GM12878 (cell line): ENCODE results near the gene ACSL1. TPM values are rescaled to one million over a fixed set of nuclear protein-coding genes. Genes with fewer than 3 reads are reported as not detected.

ENCODE experiments used
- ATAC-seq: fragments of 200-7000 bp; cut with Tn5 transposase; 3 replicates; pipeline ENCODE4 v1.9.1; 2020; ENCODE audit warnings: mild to moderate bottlenecking, moderate library complexity
- BruUV-seq: library from RNA; stranded (reverse); fragments of 400-500 nt; replicated peaks from 2 replicates; lab custom pipeline; 2021; lab: Mats Ljungman, UMichigan
- CTCF ChIA-PET: fragments of 300-600 bp; sonication (Branson Sonifier 250); formaldehyde crosslinking; extraction: SDS; loops from one replicate; lab custom pipeline; 2021; ENCODE audit warnings: inconsistent platforms; lab: Yijun Ruan, JAX
- POLR2A ChIA-PET: fragments of 350-600 bp; formaldehyde crosslinking; extraction: SDS; loops from one replicate; lab custom pipeline; 2021; ENCODE audit warnings: inconsistent platforms; lab: Charles Lee
- RAD21 ChIA-PET: fragments of 300-600 bp; sonication (Branson Sonifier 250); formaldehyde crosslinking; loops from one replicate; lab custom pipeline; 2023; ENCODE audit warnings: antibody characterized with exemption; ENCODE audit not compliant: unreplicated experiment; lab: Charles Lee
- SMC1A ChIA-PET: fragments of 300-600 bp; sonication (Branson Sonifier 250); formaldehyde crosslinking; loops from one replicate; lab custom pipeline; 2023; ENCODE audit not compliant: unreplicated experiment, uncharacterized antibody; lab: Charles Lee
- DNase-seq: peaks from one replicate; pipeline ENCODE4 v3.0.0-alpha.2; 2011; ENCODE audit warnings: low read depth, low spot score
- FAIRE-seq: peaks from 3 replicates; lab custom pipeline; 2011; peaks lifted over from hg19 to GRCh38; lab: Jason Lieb, UNC
- H2AFZ ChIP-seq: 2 replicates; pipeline ENCODE4 v1.6.0; 2011; ENCODE audit warnings: low read depth, low read length, control low read depth; ENCODE audit not compliant: control insufficient read depth
- H3K27ac ChIP-seq: 2 replicates; pipeline ENCODE4 v1.5.1; 2011; ENCODE audit warnings: control low read depth; ENCODE audit not compliant: control insufficient read depth, insufficient read depth
- H3K27me3 ChIP-seq, 2 experiments: replicated peaks in 1 of 2; 2 replicates each; pipeline versions ENCODE4 v1.6.0 to v1.6.1; 2011; ENCODE audit warnings: low read length in 1 of 2; ENCODE audit not compliant: control insufficient read depth in 2 of 2, insufficient read depth in 2 of 2
- H3K36me3 ChIP-seq, 2 experiments: 2 replicates each; pipeline ENCODE4 v1.5.1; 2011; ENCODE audit warnings: low read length in 1 of 2; ENCODE audit not compliant: control insufficient read depth in 2 of 2, insufficient read depth in 2 of 2
- H3K4me1 ChIP-seq: 2 replicates; pipeline ENCODE4 v1.6.1; 2011; ENCODE audit warnings: mild to moderate bottlenecking, low read length, moderate library complexity, mixed read lengths; ENCODE audit not compliant: control insufficient read depth, insufficient read depth
- H3K4me2 ChIP-seq: 2 replicates; pipeline ENCODE4 v1.6.0; 2011; ENCODE audit warnings: control low read depth; ENCODE audit not compliant: control insufficient read depth, insufficient read depth
- H3K4me3 ChIP-seq: fragments of 200-600 bp; sonication (generic); 2 replicates; pipeline ENCODE4 v1.5.1; 2016
- H3K79me2 ChIP-seq: 2 replicates; pipeline ENCODE4 v1.6.0; 2011; ENCODE audit warnings: low read length; ENCODE audit not compliant: control insufficient read depth, insufficient read depth
- H3K9ac ChIP-seq: 2 replicates; pipeline ENCODE4 v1.8.0; 2011; ENCODE audit warnings: low read length, control low read depth, mixed read lengths; ENCODE audit not compliant: control insufficient read depth, insufficient read depth
- H3K9me3 ChIP-seq: replicated peaks from 3 replicates; pipeline ENCODE4 v1.5.1; 2011; ENCODE audit warnings: mild to moderate bottlenecking, low read length; ENCODE audit not compliant: control insufficient read depth, insufficient read depth
- H4K20me1 ChIP-seq: 2 replicates; pipeline ENCODE4 v1.6.0; 2011; ENCODE audit not compliant: control insufficient read depth, insufficient read depth
- EED ChIP-seq: sonication (generic); IDR thresholded peaks from 2 replicates; pipeline ENCODE4 v1.6.1; 2016; ENCODE audit warnings: antibody characterized with exemption, low read depth
- POLR2AphosphoS2 ChIP-seq: IDR thresholded peaks from 2 replicates; pipeline ENCODE4 v1.6.1; 2011; ENCODE audit warnings: low read depth, mild to moderate bottlenecking, low read length, improper control_type of control experiment, moderate library complexity
- STAT1 ChIP-seq: fragments of 450-650 bp; conservative IDR thresholded peaks from 2 replicates; pipeline ENCODE4 v1.6.1; 2014; ENCODE audit warnings: antibody characterized with exemption, mild to moderate bottlenecking
- WGBS: methylation state at CpG from one replicate; pipeline ENCODE4 v1.1.6; 2016; ENCODE audit warnings: low lambda C conversion rate; ENCODE audit not compliant: insufficient replicate concordance, insufficient coverage; ENCODE audit errors: missing lambda C conversion rate; 5-methylcytosine and 5-hydroxymethylcytosine counted together
- in situ Hi-C: fragments of 300-500 bp; cut with MboI; formaldehyde crosslinking; loops from 9 replicates; pipeline ENCODE4 v1.14.3; 2018; ENCODE audit warnings: mixed read lengths
- intact Hi-C: fragments of 100-400 bp; cut with micrococcal nuclease; formaldehyde crosslinking; loops from one replicate; pipeline ENCODE4 v1.14.2; 2022; ENCODE audit not compliant: unreplicated experiment
- polyA plus RNA-seq, 11 experiments: library from polyadenylated mRNA; depleted of rRNA in 4 of 11; unstranded in 6 of 11; stranded (reverse) in 5 of 11; fragments of >200 nt; fragmentation: Nextera tagmentation in 4 of 11; fragmentation: Illumina TruSeq in 1 of 11; extraction: Ambion mirVana in 4 of 11; extraction: Trizol in 1 of 11; gene quantifications; 1 replicate in 1 of 11; 2 replicates in 10 of 11; pipeline versions ENCODE4 v1.2.1 to v1.2.3, GENCODE V29; 2011 to 2016; ENCODE audit warnings: inconsistent platforms in 2 of 11, missing spikeins in 2 of 11, low read depth in 1 of 11
- total RNA-seq, 4 experiments: library from RNA; depleted of rRNA in 3 of 4; stranded (reverse); fragments of >200 nt in 3 of 4; fragmentation: Illumina TruSeq in 1 of 4; extraction: Trizol in 1 of 4; gene quantifications; 2 replicates each; pipeline versions ENCODE4 v1.2.1 to v1.2.3, GENCODE V29; 2013 to 2021
- TF ChIP-seq, protein P1 (sequence below): fragments of 450-650 bp; IDR thresholded peaks from 2 replicates; pipeline ENCODE4 v1.6.1; 2017; ENCODE audit warnings: borderline replicate concordance

The ACSL1 gene
- total and polyA plus RNA-seq, 10 of the 15 experiments (the other 5 are each of a cell fraction or from before 2014, with no cell fraction given), result 30.7 to 68.1 (median 58.7) TPM

GRCh38 chr4:184794470-184794869 is 31.3 kb downstream of the ACSL1 start:
- Histone ChIP-seq H2AFZ (no peak overlapping the region), H3K4me2 (no peak overlapping the region), H4K20me1 (0 out of 2 replicates have a peak, but pooled peaks cover 6% of the 10 kb centered on the region), H3K79me2 (peaks cover 17% of the 10 kb centered on the region), H3K4me1 (peaks cover 15% of the 10 kb centered on the region), H3K36me3 (peaks cover 17 to 21% of the 10 kb centered on the region in 2 experiments; a peak in 3 of 4 replicates), H3K27ac (no peak overlapping the region), H3K9ac (no peak overlapping the region), H3K9me3 (no peaks in the 10 kb centered on the region), H3K27me3 (no peaks in the 10 kb centered on the region), H3K4me3 (no peak overlapping the region)
- ChIA-PET RAD21 (no interaction called here), CTCF (interaction anchor here (0.8 kb wide), 1 partner anchor 31 kb away, joined by 3 read pairs; no protein-coding TSS in a partner anchor), POLR2A (no interaction called here), SMC1A (interaction anchor here (0.9 to 2.1 kb wide), 5 partner anchors 12 to 130 kb away, joined by 3 to 4 read pairs (median 3); no protein-coding TSS in a partner anchor)
- BruUV-seq, result no TSS peak
- no peak for DNase-seq
- intact Hi-C loops, result no loop called here
- in situ Hi-C loops, result no loop called here
- 97% methylated on average over 5 of the region's 5 CpGs for WGBS
- ATAC-seq, result no peak
- no peak for FAIRE-seq
- TF ChIP-seq EED (no peak), POLR2AphosphoS2 (no peak), STAT1 (no peak)
- TF ChIP-seq, protein P1, sequence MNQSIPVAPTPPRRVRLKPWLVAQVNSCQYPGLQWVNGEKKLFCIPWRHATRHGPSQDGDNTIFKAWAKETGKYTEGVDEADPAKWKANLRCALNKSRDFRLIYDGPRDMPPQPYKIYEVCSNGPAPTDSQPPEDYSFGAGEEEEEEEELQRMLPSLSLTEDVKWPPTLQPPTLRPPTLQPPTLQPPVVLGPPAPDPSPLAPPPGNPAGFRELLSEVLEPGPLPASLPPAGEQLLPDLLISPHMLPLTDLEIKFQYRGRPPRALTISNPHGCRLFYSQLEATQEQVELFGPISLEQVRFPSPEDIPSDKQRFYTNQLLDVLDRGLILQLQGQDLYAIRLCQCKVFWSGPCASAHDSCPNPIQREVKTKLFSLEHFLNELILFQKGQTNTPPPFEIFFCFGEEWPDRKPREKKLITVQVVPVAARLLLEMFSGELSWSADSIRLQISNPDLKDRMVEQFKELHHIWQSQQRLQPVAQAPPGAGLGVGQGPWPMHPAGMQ, result no peak
